Peyer's patch (tissue), 4 donors: ENCODE results near the gene CIART.

Source experiments
- CTCF ChIP-seq, 6 experiments: fragments of 450-650 bp in 4 of 6; fragments of 200-600 bp in 2 of 6; sonication (generic) in 1 of 6; IDR thresholded peaks; one replicate each; pipeline ENCODE4 v1.5.1; 2017 to 2019; ENCODE audit warnings: antibody characterized with exemption in 6 of 6, mild to moderate bottlenecking in 3 of 6, moderate library complexity in 1 of 6
- POLR2A ChIP-seq, 2 donors: fragments of 450-650 bp; IDR thresholded peaks; one replicate each; pipeline ENCODE4 v1.5.1; 2017; ENCODE audit warnings: antibody characterized with exemption in 2 of 2, mild to moderate bottlenecking in 2 of 2, moderate library complexity in 2 of 2

- TF ChIP-seq CTCF (IDR thresholded peaks at IDR 0.05), result no peak
- TF ChIP-seq POLR2A (IDR thresholded peaks at IDR 0.05), result no peak
Observed at GRCh38 chr1:150311762-150312161, 29.4 kb downstream of the CIART start.
